CD14-positive monocyte (primary cell): ENCODE data around the gene TIMP2. TPM values are rescaled to one million over a fixed set of nuclear protein-coding genes. Genes with fewer than 3 reads are reported as not detected.
A peak's percentile ranks its signal among the peaks of the same experiment; 100 is the strongest.

Experiments
- DNase-seq, 3 donors: peaks; one replicate each; pipeline ENCODE4 v3.0.0-alpha.2; 2011 to 2022
- H2AFZ ChIP-seq: 2 replicates; pipeline ENCODE4 v1.6.0; 2012; ENCODE audit warnings: mild to moderate bottlenecking, low read depth, low read length, inconsistent platforms; ENCODE audit not compliant: insufficient read depth, poor library complexity, severe bottlenecking
- H3K27ac ChIP-seq, 2 donors: 1 replicate in 1 of 2; 2 replicates in 1 of 2; pipeline ENCODE4 v1.5.1; 2012 to 2013; ENCODE audit warnings: low read length in 2 of 2, control low read depth in 1 of 2, inconsistent platforms in 1 of 2, low read depth in 1 of 2, mild to moderate bottlenecking in 1 of 2
- H3K27me3 ChIP-seq, 2 donors: one replicate each; pipeline versions ENCODE4 v1.6.0 to v1.6.1; 2011 to 2013; ENCODE audit warnings: low read length in 2 of 2; ENCODE audit not compliant: control insufficient read depth in 2 of 2, insufficient read depth in 2 of 2
- H3K36me3 ChIP-seq, 2 donors: replicated peaks in 1 of 2; 1 replicate in 1 of 2; 2 replicates in 1 of 2; pipeline versions ENCODE4 v1.5.1 to v1.6.1; 2012 to 2013; ENCODE audit warnings: low read length in 2 of 2, control low read depth in 1 of 2, inconsistent platforms in 1 of 2, mild to moderate bottlenecking in 1 of 2; ENCODE audit not compliant: insufficient read depth in 2 of 2, control insufficient read depth in 1 of 2
- H3K4me1 ChIP-seq, 2 donors: 1 replicate in 1 of 2; 2 replicates in 1 of 2; pipeline versions ENCODE4 v1.5.1 to v1.6.1; 2012 to 2013; ENCODE audit warnings: low read length in 2 of 2, control low read depth in 1 of 2, inconsistent platforms in 1 of 2, mild to moderate bottlenecking in 1 of 2, moderate library complexity in 1 of 2; ENCODE audit not compliant: insufficient read depth in 2 of 2, control insufficient read depth in 1 of 2
- H3K4me2 ChIP-seq: replicated peaks from 2 replicates; pipeline ENCODE3; 2012; ENCODE audit warnings: low read length, moderate library complexity, mild to moderate bottlenecking; ENCODE audit not compliant: poor library complexity, severe bottlenecking; ENCODE audit errors: extremely low read depth
- H3K4me3 ChIP-seq, 3 experiments: fragments of 200-600 bp in 1 of 3; sonication (generic) in 1 of 3; replicated peaks in 1 of 3; 1 replicate in 2 of 3; 2 replicates in 1 of 3; pipeline ENCODE4 v1.5.1; 2011 to 2013; ENCODE audit warnings: low read length in 3 of 3, mild to moderate bottlenecking in 3 of 3, control low read depth in 2 of 3, low read depth in 2 of 3, inconsistent platforms in 1 of 3, moderate library complexity in 1 of 3
- H3K79me2 ChIP-seq: 2 replicates; pipeline ENCODE4 v1.6.0; 2012; ENCODE audit warnings: mild to moderate bottlenecking, control low read depth, inconsistent platforms, low read length, moderate library complexity; ENCODE audit not compliant: insufficient read depth
- H3K9ac ChIP-seq: 2 replicates; pipeline ENCODE4 v1.6.0; 2017; ENCODE audit warnings: low read length, mild to moderate bottlenecking; ENCODE audit not compliant: insufficient read depth, poor library complexity, severe bottlenecking
- H3K9me3 ChIP-seq, 2 donors: replicated peaks in 1 of 2; 1 replicate in 1 of 2; 2 replicates in 1 of 2; pipeline versions ENCODE4 v1.5.1 to v1.6.1; 2012 to 2013; ENCODE audit warnings: low read length in 2 of 2, control low read depth in 1 of 2; ENCODE audit not compliant: control insufficient read depth in 1 of 2, insufficient read depth in 1 of 2
- H4K20me1 ChIP-seq: 2 replicates; pipeline ENCODE4 v1.6.0; 2012; ENCODE audit warnings: mild to moderate bottlenecking, low read length, control low read depth, moderate library complexity; ENCODE audit not compliant: insufficient read depth
- H3K27ac Mint-ChIP-seq, 7 donors: one replicate each; pipeline ENCODE4 v1.8.0; 2020; ENCODE audit warnings: mild to moderate bottlenecking in 7 of 7, mixed read lengths in 7 of 7, moderate library complexity in 6 of 7, inconsistent platforms in 2 of 7
- H3K27me3 Mint-ChIP-seq, 3 donors: one replicate each; pipeline ENCODE4 v1.8.0; 2021 to 2022; ENCODE audit warnings: low read depth in 3 of 3, mild to moderate bottlenecking in 3 of 3, mixed read lengths in 3 of 3, moderate library complexity in 3 of 3, inconsistent platforms in 1 of 3
- H3K36me3 Mint-ChIP-seq, 2 donors: one replicate each; pipeline ENCODE4 v1.8.0; 2020; ENCODE audit warnings: mixed read lengths in 2 of 2, inconsistent platforms in 1 of 2, mild to moderate bottlenecking in 1 of 2
- H3K4me1 Mint-ChIP-seq: one replicate; pipeline ENCODE4 v1.8.0; 2020; ENCODE audit warnings: mild to moderate bottlenecking, mixed read lengths
- H3K4me3 Mint-ChIP-seq, 2 donors: one replicate each; pipeline ENCODE4 v1.8.0; 2020; ENCODE audit warnings: mild to moderate bottlenecking in 2 of 2, mixed read lengths in 2 of 2, moderate library complexity in 1 of 2
- H3K9me3 Mint-ChIP-seq, 7 donors: one replicate each; pipeline ENCODE4 v1.8.0; 2020 to 2022; ENCODE audit warnings: mixed read lengths in 7 of 7, mild to moderate bottlenecking in 6 of 7, moderate library complexity in 6 of 7, inconsistent platforms in 2 of 7
- WGBS: methylation state at CpG from one replicate; pipeline ENCODE4 v1.1.5; 2013; ENCODE audit warnings: missing lambda C conversion rate; ENCODE audit not compliant: insufficient coverage; 5-methylcytosine and 5-hydroxymethylcytosine counted together
- intact Hi-C, 2 donors: fragments of 100-400 bp; cut with micrococcal nuclease; formaldehyde crosslinking; loops; one replicate each; pipeline versions ENCODE4 v1.15.0 to v1.15.1; 2023
- polyA plus RNA-seq, 3 donors: library from polyadenylated mRNA; depleted of rRNA in 1 of 3; unstranded in 2 of 3; stranded (reverse) in 1 of 3; fragments of 300-500 nt in 2 of 3; fragments of >200 nt in 1 of 3; fragmentation: Illumina TruSeq in 2 of 3; gene quantifications; 1 replicate in 2 of 3; 2 replicates in 1 of 3; pipeline ENCODE4 v1.2.3, GENCODE V29; 2012 to 2021
- TF ChIP-seq, protein P1 (sequence below): fragments of 200-600 bp; IDR thresholded peaks from one replicate; pipeline ENCODE4 v1.8.0; 2022; ENCODE audit warnings: antibody characterized with exemption, mild to moderate bottlenecking

The TIMP2 gene
- polyA plus RNA-seq, 3 donors: 4.5 to 101 (median 6.4) TPM

DNA sequence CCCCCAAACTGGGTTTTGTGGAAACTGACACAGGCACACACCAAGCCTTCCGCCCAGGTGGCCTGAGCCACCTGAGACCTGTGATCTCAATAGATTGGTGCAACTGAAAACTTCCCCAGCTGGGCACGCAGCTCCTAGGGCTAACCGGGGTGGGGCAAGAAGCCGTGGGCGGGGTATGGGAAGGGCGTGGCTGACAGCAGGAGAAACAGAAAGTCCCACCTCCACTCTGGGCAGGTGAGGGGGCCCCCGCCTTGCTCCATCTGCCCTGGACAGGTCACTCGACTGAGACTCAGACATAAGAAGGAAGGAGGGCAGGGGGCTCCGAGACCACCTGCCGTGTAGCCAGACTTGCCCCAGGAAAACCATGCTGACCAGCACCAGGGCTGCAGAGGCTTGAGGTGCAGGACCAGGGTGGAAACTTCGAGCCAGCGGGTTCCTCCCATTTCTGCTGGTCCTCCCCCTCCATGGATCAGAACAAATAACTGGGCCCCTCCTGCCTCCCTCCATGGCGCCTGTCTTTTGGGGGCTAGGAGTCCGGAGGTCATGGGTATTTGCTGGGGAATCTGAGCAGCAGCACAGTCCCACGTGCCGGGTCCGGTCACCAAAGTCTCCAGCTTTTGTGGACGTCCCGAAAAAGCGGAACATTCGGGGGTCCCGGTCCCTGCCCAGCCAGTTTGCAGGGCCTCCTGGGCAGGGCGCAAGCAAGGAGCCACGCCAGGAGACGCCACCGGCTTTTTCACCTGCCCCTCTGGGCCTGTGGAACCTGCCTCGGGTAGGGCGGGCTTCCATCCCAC is 1.3 kb downstream of the TIMP2 start:
- Histone ChIP-seq H3K9ac (peak overlapping the region; percentile 73), H3K4me1 (peaks cover 54 to 59% of the 10 kb centered on the region in 2 donors), H4K20me1 (peaks cover 53% of the 10 kb centered on the region), H3K27ac (peak overlapping the region; percentile 82 to 86), H3K9me3 (no peaks in the 10 kb centered on the region), H2AFZ (no peak overlapping the region), H3K27me3 (no peaks in the 10 kb centered on the region), H3K4me2 (peak overlapping the region; percentile 89), H3K4me3 (peak overlapping the region; percentile 75 to 96 (median 91)), H3K36me3 (peaks cover 0 to 21% of the 10 kb centered on the region in 2 donors), H3K79me2 (peaks cover 66% of the 10 kb centered on the region)
- H3K4me1 Mint-ChIP-seq: peaks cover 56% of the 10 kb centered on the region
- H3K36me3 Mint-ChIP-seq: peaks cover 16 to 21% of the 10 kb centered on the region in 2 donors
- H3K27ac Mint-ChIP-seq: peak overlapping the region; percentile 91 to 98 (median 95)
- TF ChIP-seq, protein P1, sequence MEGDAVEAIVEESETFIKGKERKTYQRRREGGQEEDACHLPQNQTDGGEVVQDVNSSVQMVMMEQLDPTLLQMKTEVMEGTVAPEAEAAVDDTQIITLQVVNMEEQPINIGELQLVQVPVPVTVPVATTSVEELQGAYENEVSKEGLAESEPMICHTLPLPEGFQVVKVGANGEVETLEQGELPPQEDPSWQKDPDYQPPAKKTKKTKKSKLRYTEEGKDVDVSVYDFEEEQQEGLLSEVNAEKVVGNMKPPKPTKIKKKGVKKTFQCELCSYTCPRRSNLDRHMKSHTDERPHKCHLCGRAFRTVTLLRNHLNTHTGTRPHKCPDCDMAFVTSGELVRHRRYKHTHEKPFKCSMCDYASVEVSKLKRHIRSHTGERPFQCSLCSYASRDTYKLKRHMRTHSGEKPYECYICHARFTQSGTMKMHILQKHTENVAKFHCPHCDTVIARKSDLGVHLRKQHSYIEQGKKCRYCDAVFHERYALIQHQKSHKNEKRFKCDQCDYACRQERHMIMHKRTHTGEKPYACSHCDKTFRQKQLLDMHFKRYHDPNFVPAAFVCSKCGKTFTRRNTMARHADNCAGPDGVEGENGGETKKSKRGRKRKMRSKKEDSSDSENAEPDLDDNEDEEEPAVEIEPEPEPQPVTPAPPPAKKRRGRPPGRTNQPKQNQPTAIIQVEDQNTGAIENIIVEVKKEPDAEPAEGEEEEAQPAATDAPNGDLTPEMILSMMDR: no peak
- H3K9me3 Mint-ChIP-seq: peaks cover 0 to 2% (median 0%) of the 10 kb centered on the region in 7 donors
- intact Hi-C loops: loop anchor here (2.0 to 5.0 kb wide), 4 partner anchors 42 to 62 kb away; no protein-coding TSS in a partner anchor
- WGBS: under 1% methylated on average over 19 of the region's 28 CpGs
- DNase-seq: peak; percentile 45 to 57 (median 50)
- H3K4me3 Mint-ChIP-seq: peak overlapping the region; percentile 94 to 95
- peaks cover 0 to 2% (median 0%) of the 10 kb centered on the region in 3 donors for H3K27me3 Mint-ChIP-seq

DNA sequence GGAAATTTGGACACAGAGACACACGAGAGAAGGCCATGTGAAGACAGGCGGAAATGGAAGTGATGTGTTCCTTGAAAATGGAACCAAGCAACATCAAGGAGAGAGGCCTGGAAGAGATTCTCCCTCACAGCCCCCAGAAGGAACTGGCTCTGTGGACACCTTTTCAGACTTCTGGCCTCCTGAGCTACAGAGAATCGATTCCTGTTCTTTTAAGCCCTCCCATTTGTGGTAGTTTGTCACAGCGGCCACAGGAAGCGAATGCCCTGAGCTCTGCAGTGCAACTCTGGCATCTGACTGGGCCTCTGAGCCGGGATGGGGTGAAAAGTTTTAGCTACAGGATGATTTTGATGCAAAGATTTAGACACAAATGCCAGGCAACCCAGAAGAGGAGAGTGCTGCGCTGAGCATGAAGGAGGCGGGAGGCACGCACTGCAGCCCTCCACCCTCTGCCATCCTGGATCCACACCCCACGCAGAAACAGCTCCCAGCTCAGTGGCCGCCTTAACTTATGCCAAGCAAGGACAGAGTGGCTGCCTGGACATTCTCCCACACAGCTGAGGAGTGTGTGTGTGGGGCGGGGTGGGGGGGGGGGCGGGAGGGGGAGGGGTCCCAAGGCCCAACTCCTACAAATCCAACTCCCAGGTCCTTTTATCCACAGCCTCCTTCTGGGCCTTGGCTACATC is 2.2 kb downstream of the TIMP2 start:
- Histone ChIP-seq H3K4me1 (peaks cover 63 to 68% of the 10 kb centered on the region in 2 donors), H3K4me2 (peak overlapping the region; percentile 89), H3K4me3 (peak overlapping the region; percentile 75 to 96 (median 91)), H2AFZ (no peak overlapping the region), H3K36me3 (peaks cover 0 to 21% of the 10 kb centered on the region in 2 donors), H4K20me1 (peaks cover 59% of the 10 kb centered on the region), H3K27ac (peak overlapping the region; percentile 82 to 86), H3K79me2 (peaks cover 75% of the 10 kb centered on the region), H3K9ac (peak overlapping the region; percentile 51), H3K27me3 (no peaks in the 10 kb centered on the region), H3K9me3 (no peaks in the 10 kb centered on the region)
- 0% methylated on average over 5 of the region's 13 CpGs for WGBS
- Mint-ChIP-seq H3K4me1 (peaks cover 65% of the 10 kb centered on the region), H3K27me3 (peaks cover 0 to under 1% (median 0%) of the 10 kb centered on the region in 3 donors), H3K27ac (peak overlapping the region; percentile 93 to 98 (median 96)), H3K36me3 (peaks cover 16 to 21% of the 10 kb centered on the region in 2 donors), H3K9me3 (peaks cover 0 to 2% (median 0%) of the 10 kb centered on the region in 7 donors), H3K4me3 (peak overlapping the region; percentile 94 to 95)
- peak in 2 of 3 donors; percentile 32 to 35 for DNase-seq
- TF ChIP-seq, protein P1: no peak
- intact Hi-C loops: loop anchor here (5.0 kb wide), 3 partner anchors 41 to 61 kb away; no protein-coding TSS in a partner anchor
